ENCODE results near the gene KCTD4.
"Not testable (repeated sequence)": the region's sequence is repeated elsewhere in the genome, so short reads cannot be mapped to it uniquely, and the experiment has no call there.

Gene KCTD4

DNA sequence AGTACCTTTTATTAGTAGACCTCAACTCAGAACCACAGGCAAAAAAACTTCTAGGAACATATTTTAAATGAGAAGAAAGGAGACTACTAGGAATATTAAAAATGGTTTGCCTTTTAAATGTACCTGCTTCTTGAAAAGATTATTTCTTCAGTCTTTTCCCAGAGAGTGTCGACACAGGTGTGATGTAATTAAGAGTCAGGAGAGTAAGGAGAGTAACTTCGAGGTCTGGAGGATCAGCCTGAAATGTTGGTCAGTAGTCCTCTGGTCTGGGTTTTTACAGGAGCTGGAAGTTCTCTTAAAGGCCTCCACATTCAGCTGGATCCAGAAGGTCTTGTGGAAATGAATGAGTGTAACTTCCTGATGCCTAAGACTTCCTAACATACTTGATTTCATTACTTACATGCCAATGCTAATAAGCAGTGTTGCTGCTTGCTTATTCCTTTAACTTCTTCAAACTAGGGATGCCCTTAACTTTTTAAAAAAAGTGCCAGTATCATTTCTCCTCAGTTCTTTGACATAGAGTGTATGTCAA lies at the start of gene KCTD4:
Gene KCTD4 (minus strand): TSS at position 345 of the 532 bp plus-strand sequence. CDS start 6,478 bp downstream, outside the sequence.
- TF ChIP-seq, protein P1, sequence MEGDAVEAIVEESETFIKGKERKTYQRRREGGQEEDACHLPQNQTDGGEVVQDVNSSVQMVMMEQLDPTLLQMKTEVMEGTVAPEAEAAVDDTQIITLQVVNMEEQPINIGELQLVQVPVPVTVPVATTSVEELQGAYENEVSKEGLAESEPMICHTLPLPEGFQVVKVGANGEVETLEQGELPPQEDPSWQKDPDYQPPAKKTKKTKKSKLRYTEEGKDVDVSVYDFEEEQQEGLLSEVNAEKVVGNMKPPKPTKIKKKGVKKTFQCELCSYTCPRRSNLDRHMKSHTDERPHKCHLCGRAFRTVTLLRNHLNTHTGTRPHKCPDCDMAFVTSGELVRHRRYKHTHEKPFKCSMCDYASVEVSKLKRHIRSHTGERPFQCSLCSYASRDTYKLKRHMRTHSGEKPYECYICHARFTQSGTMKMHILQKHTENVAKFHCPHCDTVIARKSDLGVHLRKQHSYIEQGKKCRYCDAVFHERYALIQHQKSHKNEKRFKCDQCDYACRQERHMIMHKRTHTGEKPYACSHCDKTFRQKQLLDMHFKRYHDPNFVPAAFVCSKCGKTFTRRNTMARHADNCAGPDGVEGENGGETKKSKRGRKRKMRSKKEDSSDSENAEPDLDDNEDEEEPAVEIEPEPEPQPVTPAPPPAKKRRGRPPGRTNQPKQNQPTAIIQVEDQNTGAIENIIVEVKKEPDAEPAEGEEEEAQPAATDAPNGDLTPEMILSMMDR (conservative IDR thresholded peaks at IDR 0.05; ENCODE audit: low read depth, low read length): no peak
- no peak within 1 kb of the TSS for H3K9ac ChIP-seq
- no peak within 1 kb of the TSS for H2AFZ ChIP-seq (ENCODE audit: low read depth)
- H3K79me2 ChIP-seq (ENCODE audit: insufficient read depth, low read depth): no peaks in the 10 kb centered on the region
- H3K36me3 ChIP-seq (ENCODE audit: insufficient read depth): no peaks in the 10 kb centered on the region
- no peaks in the 10 kb centered on the region for H4K20me1 ChIP-seq (ENCODE audit: insufficient read depth)
- H3K4me2 ChIP-seq: no peak within 1 kb of the TSS
- H3K27me3 ChIP-seq (ENCODE audit: insufficient read depth, low read depth): no peaks in the 10 kb centered on the region
- no peak within 1 kb of the TSS for H3K4me3 ChIP-seq (IDR thresholded peaks at IDR 0.05; ENCODE audit: insufficient read depth, low read depth, low read length)
- peaks cover 42% of the 10 kb centered on the region for H3K4me1 ChIP-seq (ENCODE audit: low read depth, poor library complexity, severe bottlenecking)
- H3K27ac ChIP-seq: no peak within 1 kb of the TSS

DNA sequence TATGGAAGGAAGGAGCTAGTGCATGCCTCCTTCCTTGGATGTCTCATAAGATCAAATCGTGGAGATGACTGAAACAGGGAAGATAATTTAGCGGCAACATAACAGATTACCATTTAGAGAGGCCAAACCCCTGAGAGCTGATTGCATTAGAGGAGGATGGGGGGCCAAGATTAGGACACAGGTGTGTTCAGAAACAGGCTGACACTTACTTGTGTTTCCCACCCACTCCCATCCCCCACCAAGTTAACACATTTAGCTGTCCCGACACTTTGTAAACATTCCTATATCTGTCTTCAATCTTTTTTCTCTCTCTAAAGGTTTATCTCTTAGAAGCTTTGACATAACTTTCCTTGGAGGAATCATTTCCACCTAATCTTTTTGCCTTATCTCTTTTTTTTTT lies 48.8 kb upstream of the KCTD4 start:
- H3K4me1 ChIP-seq (ENCODE audit: low read depth, poor library complexity, severe bottlenecking): no peaks in the 10 kb centered on the region
- H3K36me3 ChIP-seq (ENCODE audit: insufficient read depth): no peaks in the 10 kb centered on the region
- no peak overlapping the region for H3K9ac ChIP-seq
- H3K4me3 ChIP-seq (IDR thresholded peaks at IDR 0.05; ENCODE audit: insufficient read depth, low read depth, low read length): no peak overlapping the region
- no peaks in the 10 kb centered on the region for H4K20me1 ChIP-seq (ENCODE audit: insufficient read depth)
- H3K27me3 ChIP-seq (ENCODE audit: insufficient read depth, low read depth): no peaks in the 10 kb centered on the region
- no peaks in the 10 kb centered on the region for H3K79me2 ChIP-seq (ENCODE audit: insufficient read depth, low read depth)
- TF ChIP-seq, protein P1 (conservative IDR thresholded peaks at IDR 0.05; ENCODE audit: low read depth, low read length): no peak
- H3K4me2 ChIP-seq: no peak overlapping the region
- no peak overlapping the region for H2AFZ ChIP-seq (ENCODE audit: low read depth)
- H3K27ac ChIP-seq: no peak overlapping the region

DNA sequence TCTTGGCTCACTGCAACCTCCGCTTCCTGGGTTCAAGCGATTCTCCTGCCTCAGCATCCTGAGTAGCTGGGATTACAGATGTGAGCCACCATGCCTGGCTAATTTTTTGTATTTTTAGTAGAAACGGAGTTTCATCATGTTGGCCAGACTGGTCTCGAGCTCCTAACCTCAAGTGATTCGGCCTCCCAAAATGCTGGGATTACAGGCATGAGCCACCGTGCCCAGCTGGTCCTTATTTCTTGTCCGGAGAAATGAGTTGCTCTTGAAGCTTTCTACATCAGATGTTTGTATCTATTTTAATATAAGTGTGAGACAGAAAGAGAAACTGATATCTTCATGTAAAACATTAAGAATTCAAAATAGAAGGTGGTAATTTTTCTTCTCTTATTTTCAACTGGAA lies 43.9 kb upstream of the KCTD4 start:
- H3K79me2 ChIP-seq (ENCODE audit: insufficient read depth, low read depth); H3K36me3 ChIP-seq (ENCODE audit: insufficient read depth); H3K27ac ChIP-seq; H3K4me2 ChIP-seq; H3K4me1 ChIP-seq (ENCODE audit: low read depth, poor library complexity, severe bottlenecking); H3K4me3 ChIP-seq (IDR thresholded peaks at IDR 0.05; ENCODE audit: insufficient read depth, low read depth, low read length); H2AFZ ChIP-seq (ENCODE audit: low read depth); H4K20me1 ChIP-seq (ENCODE audit: insufficient read depth); H3K9ac ChIP-seq; H3K27me3 ChIP-seq (ENCODE audit: insufficient read depth, low read depth): not testable (repeated sequence)

DNA sequence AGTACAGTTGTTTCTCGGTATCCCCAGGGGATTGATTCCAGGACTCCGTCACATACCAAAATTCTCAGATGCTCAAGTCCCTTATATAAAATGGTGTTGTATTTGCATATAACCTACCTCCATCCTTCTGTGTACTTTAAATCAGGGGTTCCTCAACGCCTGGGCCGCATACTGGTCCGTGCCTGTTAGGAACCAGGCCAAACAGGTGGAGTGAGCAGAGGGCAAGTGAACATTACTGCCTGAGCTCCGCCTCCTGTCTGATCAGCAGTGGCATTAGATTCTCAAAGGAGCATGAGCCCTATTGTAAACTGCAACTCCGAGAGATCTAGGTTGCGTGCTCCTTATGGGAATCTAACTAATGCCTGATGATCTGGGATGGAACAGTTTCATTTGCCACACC lies 42.2 kb upstream of the KCTD4 start:
- H3K9ac ChIP-seq: no peak overlapping the region
- H3K4me1 ChIP-seq (ENCODE audit: low read depth, poor library complexity, severe bottlenecking): no peaks in the 10 kb centered on the region
- TF ChIP-seq, protein P1 (conservative IDR thresholded peaks at IDR 0.05; ENCODE audit: low read depth, low read length): no peak
- no peak overlapping the region for H3K4me3 ChIP-seq (IDR thresholded peaks at IDR 0.05; ENCODE audit: insufficient read depth, low read depth, low read length)
- no peaks in the 10 kb centered on the region for H3K27me3 ChIP-seq (ENCODE audit: insufficient read depth, low read depth)
- no peak overlapping the region for H2AFZ ChIP-seq (ENCODE audit: low read depth)
- no peaks in the 10 kb centered on the region for H4K20me1 ChIP-seq (ENCODE audit: insufficient read depth)
- H3K36me3 ChIP-seq (ENCODE audit: insufficient read depth): no peaks in the 10 kb centered on the region
- H3K79me2 ChIP-seq (ENCODE audit: insufficient read depth, low read depth): no peaks in the 10 kb centered on the region
- no peak overlapping the region for H3K27ac ChIP-seq
- H3K4me2 ChIP-seq: no peak overlapping the region

DNA sequence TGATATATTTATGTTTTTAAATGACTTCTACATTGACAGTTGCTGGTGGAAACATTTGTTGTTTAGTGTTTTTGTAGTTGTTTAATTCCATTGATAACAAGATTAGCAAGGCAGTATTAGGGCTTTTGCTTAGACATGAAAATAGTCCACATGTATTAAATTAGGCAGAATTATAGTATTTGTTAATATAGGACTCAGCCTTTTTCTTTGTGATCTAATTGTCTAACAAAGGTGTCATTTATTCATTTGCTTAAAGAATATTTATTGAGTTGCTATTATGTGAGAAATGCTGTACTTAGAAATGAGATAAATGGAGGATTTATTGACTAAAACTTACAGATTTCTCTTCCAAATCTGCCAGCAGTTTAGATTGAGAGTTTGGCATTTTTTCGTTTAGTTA lies 41.7 kb upstream of the KCTD4 start:
- Histone ChIP-seq H3K27ac (no peak overlapping the region), H3K4me1 (ENCODE audit: low read depth, poor library complexity, severe bottlenecking) (no peaks in the 10 kb centered on the region), H3K4me3 (IDR thresholded peaks at IDR 0.05; ENCODE audit: insufficient read depth, low read depth, low read length) (no peak overlapping the region), H3K79me2 (ENCODE audit: insufficient read depth, low read depth) (no peaks in the 10 kb centered on the region), H3K4me2 (no peak overlapping the region), H3K36me3 (ENCODE audit: insufficient read depth) (no peaks in the 10 kb centered on the region), H4K20me1 (ENCODE audit: insufficient read depth) (no peaks in the 10 kb centered on the region), H3K27me3 (ENCODE audit: insufficient read depth, low read depth) (no peaks in the 10 kb centered on the region), H3K9ac (no peak overlapping the region), H2AFZ (ENCODE audit: low read depth) (no peak overlapping the region)
- TF ChIP-seq, protein P1 (conservative IDR thresholded peaks at IDR 0.05; ENCODE audit: low read depth, low read length): no peak

All from KMS-11 (cell line).